Endothelial cell of umbilical vein (primary cell): ENCODE measurements around the gene RYR2. TPM values are rescaled to one million over a fixed set of nuclear protein-coding genes. Genes with fewer than 3 reads are reported as not detected.
"Not testable (repeated sequence)": the region's sequence is repeated elsewhere in the genome, so short reads cannot be mapped to it uniquely, and the experiment has no call there.

ENCODE experiments used
- BruUV-seq: library from RNA; stranded (reverse); fragments of 400-500 nt; replicated peaks from 2 replicates; lab custom pipeline; 2021; lab: Mats Ljungman, UMichigan
- CTCF ChIA-PET: fragments of 300-600, 350-600 bp; sonication (Branson Sonifier 250); formaldehyde crosslinking; loops from one replicate; lab custom pipeline; 2021; ENCODE audit warnings: antibody characterized with exemption, inconsistent platforms; lab: Charles Lee
- POLR2A ChIA-PET: fragments of 300-600, 350-600 bp; sonication (Branson Sonifier 250); formaldehyde crosslinking; loops from one replicate; lab custom pipeline; 2021; ENCODE audit warnings: antibody characterized with exemption, inconsistent platforms; lab: Charles Lee
- DNase-seq: peaks from one replicate; pipeline ENCODE4 v3.0.0-alpha.2; 2011; ENCODE audit warnings: low read depth, low spot score
- FAIRE-seq: peaks from 2 replicates; lab custom pipeline; 2011; peaks lifted over from hg19 to GRCh38; lab: Jason Lieb, UNC
- H2AFZ ChIP-seq: 2 replicates; pipeline ENCODE4 v1.6.0; 2012; ENCODE audit warnings: low read depth, low read length, control low read depth, inconsistent platforms
- H3K27ac ChIP-seq: 2 replicates; pipeline ENCODE4 v1.5.1; 2011; ENCODE audit warnings: low read depth, mild to moderate bottlenecking, control low read depth, low read length, moderate library complexity; ENCODE audit not compliant: insufficient read depth
- H3K27me3 ChIP-seq, 2 experiments: 2 replicates each; pipeline versions ENCODE4 v1.6.0 to v1.6.1; 2011; ENCODE audit warnings: low read length in 2 of 2, mixed read lengths in 1 of 2; ENCODE audit not compliant: control insufficient read depth in 2 of 2, insufficient read depth in 2 of 2
- H3K36me3 ChIP-seq, 2 experiments: 2 replicates in 1 of 2; 3 replicates in 1 of 2; pipeline ENCODE4 v1.5.1; 2011; ENCODE audit warnings: low read length in 2 of 2, mild to moderate bottlenecking in 1 of 2, moderate library complexity in 1 of 2; ENCODE audit not compliant: control insufficient read depth in 2 of 2, insufficient read depth in 2 of 2; ENCODE audit errors: extremely low read depth in 1 of 2
- H3K4me1 ChIP-seq: 3 replicates; pipeline ENCODE4 v1.5.1; 2011; ENCODE audit warnings: mild to moderate bottlenecking, low read length; ENCODE audit not compliant: control insufficient read depth, insufficient read depth; ENCODE audit errors: extremely low read depth
- H3K4me2 ChIP-seq: 2 replicates; pipeline ENCODE4 v1.6.1; 2011; ENCODE audit warnings: low read length, control low read depth, mixed read lengths; ENCODE audit not compliant: insufficient read depth
- H3K4me3 ChIP-seq, 3 experiments: fragments of 200-600 bp in 1 of 3; sonication (generic), shearing (Covaris generic) in 1 of 3; replicated peaks in 1 of 3; 2 replicates each; pipeline ENCODE4 v1.5.1; 2011 to 2016; ENCODE audit warnings: control low read depth in 3 of 3, low read length in 3 of 3, mild to moderate bottlenecking in 2 of 3, inconsistent platforms in 1 of 3, low read depth in 1 of 3, moderate library complexity in 1 of 3; ENCODE audit not compliant: insufficient read depth in 1 of 3
- H3K79me2 ChIP-seq: 2 replicates; pipeline ENCODE4 v1.6.0; 2012; ENCODE audit warnings: low read length, inconsistent platforms; ENCODE audit not compliant: control insufficient read depth, insufficient read depth
- H3K9ac ChIP-seq: replicated peaks from 2 replicates; pipeline ENCODE3; 2011; ENCODE audit warnings: low read length, control low read depth; ENCODE audit not compliant: insufficient read depth; ENCODE audit errors: extremely low read depth
- H3K9me1 ChIP-seq: replicated peaks from 3 replicates; pipeline ENCODE4 v1.6.0; 2011; ENCODE audit warnings: mild to moderate bottlenecking, low read length; ENCODE audit not compliant: control insufficient read depth, insufficient read depth; ENCODE audit errors: extremely low read depth
- H3K9me3 ChIP-seq: replicated peaks from 2 replicates; pipeline ENCODE4 v1.5.1; 2012; ENCODE audit warnings: low read length, inconsistent platforms; ENCODE audit not compliant: control insufficient read depth, insufficient read depth
- H4K20me1 ChIP-seq: replicated peaks from 2 replicates; pipeline ENCODE3; 2011; ENCODE audit warnings: mild to moderate bottlenecking, low read length; ENCODE audit not compliant: control insufficient read depth, insufficient read depth; ENCODE audit errors: extremely low read depth
- EZH2 ChIP-seq: IDR thresholded peaks from 2 replicates; pipeline ENCODE4 v1.6.1; 2012; ENCODE audit warnings: borderline replicate concordance, low read depth, mild to moderate bottlenecking, moderate library complexity, low read length, inconsistent platforms; ENCODE audit not compliant: severe bottlenecking
- FOS ChIP-seq: IDR thresholded peaks from 2 replicates; pipeline ENCODE4 v1.6.1; 2011; ENCODE audit warnings: mild to moderate bottlenecking, low read length, moderate library complexity, borderline replicate concordance; ENCODE audit not compliant: insufficient read depth
- GATA2 ChIP-seq: IDR thresholded peaks from 2 replicates; pipeline ENCODE4 v1.7.0; 2011; ENCODE audit warnings: low read depth, mild to moderate bottlenecking, moderate library complexity, mixed read lengths, low read length; ENCODE audit not compliant: insufficient read length, insufficient read depth
- JUN ChIP-seq: IDR thresholded peaks from 2 replicates; pipeline ENCODE4 v1.6.1; 2011; ENCODE audit warnings: borderline replicate concordance, low read depth; ENCODE audit not compliant: insufficient read length, insufficient read depth
- MYC ChIP-seq: IDR thresholded peaks from one replicate; pipeline ENCODE4 v1.6.1; 2011; ENCODE audit warnings: mild to moderate bottlenecking, low read depth, low read length
- POLR2A ChIP-seq: IDR thresholded peaks from 2 replicates; pipeline ENCODE4 v1.6.1; 2012; ENCODE audit warnings: low read depth, mild to moderate bottlenecking, control low read depth, low read length
- POLR2AphosphoS5 ChIP-seq: IDR thresholded peaks from 2 replicates; pipeline ENCODE4 v1.6.1; 2012; ENCODE audit warnings: low read depth, mild to moderate bottlenecking, control low read depth, low read length, moderate library complexity; ENCODE audit not compliant: insufficient read depth
- dilution Hi-C: fragments of 300-500 bp; cut with MboI; formaldehyde crosslinking; loops from one replicate; pipeline ENCODE4 v1.15.0; 2019; ENCODE audit warnings: low sequenced_read_pairs; ENCODE audit not compliant: extremely low pct_ligation_motif_present
- intact Hi-C: fragments of 100-400 bp; cut with micrococcal nuclease; formaldehyde crosslinking; loops from one replicate; pipeline ENCODE4 v1.10.0; 2022
- polyA plus RNA-seq, 4 experiments: library from polyadenylated mRNA; depleted of rRNA in 3 of 4; stranded (reverse) in 3 of 4; unstranded in 1 of 4; fragments of >200 nt; gene quantifications; 2 replicates each; pipeline versions ENCODE4 v1.2.1 to v1.2.3, GENCODE V29; 2011 to 2012; ENCODE audit warnings: missing spikeins in 1 of 4
- total RNA-seq: library from RNA; stranded (reverse); gene quantifications from 2 replicates; pipeline ENCODE4 v1.2.3, GENCODE V29; 2021
- TF ChIP-seq, protein P1 (sequence below): IDR thresholded peaks from 2 replicates; pipeline ENCODE4 v1.6.1; 2011; ENCODE audit not compliant: insufficient read depth, insufficient read length
- TF ChIP-seq, protein P2 (sequence below), 2 donors: IDR thresholded peaks; 1 replicate in 1 of 2; 2 replicates in 1 of 2; pipeline ENCODE4 v1.5.1; 2011; ENCODE audit warnings: low read length in 2 of 2, mild to moderate bottlenecking in 2 of 2, moderate library complexity in 2 of 2, control low read depth in 1 of 2, inconsistent platforms in 1 of 2, low read depth in 1 of 2; ENCODE audit not compliant: insufficient read depth in 1 of 2; ENCODE audit errors: extremely low read depth in 1 of 2

RYR2 gene
- total and polyA plus RNA-seq, 2 donors (not counting 3 experiments of a cell fraction or from before 2014, with no cell fraction given) = not detected

DNA sequence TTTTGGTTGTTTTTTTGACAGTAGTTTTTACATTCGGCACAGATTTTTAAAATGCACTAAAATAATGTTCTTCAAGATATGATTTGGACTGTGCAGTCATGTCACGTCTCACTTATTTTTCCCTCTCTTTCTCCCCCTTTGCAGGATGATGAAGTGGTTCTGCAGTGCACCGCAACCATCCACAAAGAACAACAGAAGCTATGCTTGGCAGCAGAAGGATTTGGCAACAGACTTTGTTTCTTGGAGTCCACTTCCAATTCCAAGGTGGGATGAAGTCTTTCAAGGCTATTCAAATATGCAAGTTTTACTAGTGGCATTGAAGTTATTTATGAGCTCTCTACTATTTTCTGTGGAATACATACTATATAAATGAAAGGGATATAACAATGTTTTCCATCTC lies 228.4 kb downstream of the RYR2 start:
- no peak overlapping the region for H3K4me2 ChIP-seq
- H3K9me3 ChIP-seq = no peaks in the 10 kb centered on the region
- no peaks in the 10 kb centered on the region for H4K20me1 ChIP-seq
- FAIRE-seq = no peak
- H3K79me2 ChIP-seq = no peaks in the 10 kb centered on the region
- no peak overlapping the region for H3K27ac ChIP-seq
- dilution Hi-C loops = no loop called here
- TF ChIP-seq MYC (no peak), EZH2 (no peak), POLR2A (no peak), JUN (no peak), POLR2AphosphoS5 (no peak), FOS (no peak), GATA2 (no peak)
- TF ChIP-seq, protein P1, sequence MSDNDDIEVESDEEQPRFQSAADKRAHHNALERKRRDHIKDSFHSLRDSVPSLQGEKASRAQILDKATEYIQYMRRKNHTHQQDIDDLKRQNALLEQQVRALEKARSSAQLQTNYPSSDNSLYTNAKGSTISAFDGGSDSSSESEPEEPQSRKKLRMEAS = no peak
- TF ChIP-seq, protein P2, sequence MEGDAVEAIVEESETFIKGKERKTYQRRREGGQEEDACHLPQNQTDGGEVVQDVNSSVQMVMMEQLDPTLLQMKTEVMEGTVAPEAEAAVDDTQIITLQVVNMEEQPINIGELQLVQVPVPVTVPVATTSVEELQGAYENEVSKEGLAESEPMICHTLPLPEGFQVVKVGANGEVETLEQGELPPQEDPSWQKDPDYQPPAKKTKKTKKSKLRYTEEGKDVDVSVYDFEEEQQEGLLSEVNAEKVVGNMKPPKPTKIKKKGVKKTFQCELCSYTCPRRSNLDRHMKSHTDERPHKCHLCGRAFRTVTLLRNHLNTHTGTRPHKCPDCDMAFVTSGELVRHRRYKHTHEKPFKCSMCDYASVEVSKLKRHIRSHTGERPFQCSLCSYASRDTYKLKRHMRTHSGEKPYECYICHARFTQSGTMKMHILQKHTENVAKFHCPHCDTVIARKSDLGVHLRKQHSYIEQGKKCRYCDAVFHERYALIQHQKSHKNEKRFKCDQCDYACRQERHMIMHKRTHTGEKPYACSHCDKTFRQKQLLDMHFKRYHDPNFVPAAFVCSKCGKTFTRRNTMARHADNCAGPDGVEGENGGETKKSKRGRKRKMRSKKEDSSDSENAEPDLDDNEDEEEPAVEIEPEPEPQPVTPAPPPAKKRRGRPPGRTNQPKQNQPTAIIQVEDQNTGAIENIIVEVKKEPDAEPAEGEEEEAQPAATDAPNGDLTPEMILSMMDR (IDR thresholded peaks at IDR 0.05; ENCODE audit: extremely low read depth in 1 of 2, insufficient read depth in 1 of 2, low read depth in 1 of 2, low read length in 2 of 2) = no peak
- H3K4me1 ChIP-seq = no peaks in the 10 kb centered on the region
- H3K9me1 ChIP-seq = no peaks in the 10 kb centered on the region
- no TSS peak for BruUV-seq
- H3K36me3 ChIP-seq = no peaks in the 10 kb centered on the region
- intact Hi-C loops = no loop called here
- DNase-seq = no peak
- H2AFZ ChIP-seq = no peak overlapping the region
- H3K9ac ChIP-seq = no peak overlapping the region
- CTCF ChIA-PET = no interaction called here
- POLR2A ChIA-PET = no interaction called here
- no peak overlapping the region for H3K4me3 ChIP-seq
- no peaks in the 10 kb centered on the region for H3K27me3 ChIP-seq

DNA sequence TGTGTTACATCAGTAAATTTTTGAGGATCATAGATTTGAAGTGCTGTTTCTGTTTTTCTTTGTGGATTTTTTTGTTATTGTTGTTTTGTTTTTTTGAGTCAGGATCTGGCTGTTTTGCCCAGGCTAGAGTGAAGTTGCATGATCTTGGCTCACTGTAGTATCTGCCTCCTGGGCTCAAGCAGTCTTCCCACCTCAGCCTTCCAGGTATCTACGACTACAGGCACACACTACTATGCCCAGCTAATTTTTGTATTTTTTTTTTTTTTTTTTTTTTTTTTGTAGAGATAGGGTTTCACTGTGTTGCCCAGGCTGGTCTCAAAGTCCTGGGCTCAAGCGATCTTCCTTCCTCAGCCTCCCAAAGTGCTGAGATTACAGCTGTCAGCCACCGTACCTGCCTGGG lies 236.0 kb downstream of the RYR2 start:
- H3K4me3 ChIP-seq, POLR2A ChIA-PET, H3K9me1 ChIP-seq, intact Hi-C loops, CTCF ChIA-PET, H3K9me3 ChIP-seq, DNase-seq, H3K27me3 ChIP-seq, H3K27ac ChIP-seq, H3K9ac ChIP-seq, BruUV-seq, dilution Hi-C loops, H4K20me1 ChIP-seq, H3K4me2 ChIP-seq, H3K79me2 ChIP-seq, H3K36me3 ChIP-seq, H3K4me1 ChIP-seq, FAIRE-seq, H2AFZ ChIP-seq: not testable (repeated sequence)
